Cerebellar nuclear complex (tissue), 1 donor: ENCODE results near the gene PNP.
"Not testable (repeated sequence)": the region's sequence is repeated elsewhere in the genome, so short reads cannot be mapped to it uniquely, and the experiment has no call there.

Experiments
- DNase-seq, 2 experiments: peaks; one replicate each; lab custom pipeline; 2025; lab: John Stamatoyannopoulos, UW

The PNP gene

DNA sequence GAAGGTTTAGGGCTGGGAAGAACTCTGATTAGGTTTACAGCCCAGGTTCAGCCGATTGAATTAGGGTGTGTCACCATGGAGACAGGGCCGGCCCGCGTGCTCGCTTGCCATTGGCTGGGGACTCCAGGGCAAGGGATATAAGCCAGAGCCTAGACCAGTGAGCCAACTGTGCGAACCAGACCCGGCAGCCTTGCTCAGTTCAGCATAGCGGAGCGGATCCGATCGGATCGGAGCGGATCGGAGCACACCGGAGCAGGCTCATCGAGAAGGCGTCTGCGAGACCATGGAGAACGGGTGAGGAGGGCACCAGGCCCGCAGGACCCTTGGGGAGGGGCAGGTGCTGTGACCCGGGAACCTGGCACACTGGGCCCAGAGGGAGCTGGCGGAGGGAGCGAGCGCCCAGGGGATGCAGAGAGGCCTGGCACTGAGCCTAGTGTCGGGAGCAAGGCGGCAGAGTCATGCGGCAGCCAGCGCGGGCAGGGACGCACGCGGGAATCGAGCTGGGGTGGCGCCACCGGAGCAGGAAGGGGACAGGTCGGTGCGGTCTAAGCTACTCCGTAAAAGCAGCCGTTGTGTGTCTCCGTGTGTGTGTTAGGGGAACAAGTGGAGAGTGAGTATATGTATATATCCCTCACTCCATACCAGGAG, at the start of gene PNP:
Gene PNP (plus strand): TSS at position 165 of the 648 bp plus-strand sequence. CDS start 119 bp downstream, at position 284.
- peak; percentile 48 to 83 for DNase-seq

DNA sequence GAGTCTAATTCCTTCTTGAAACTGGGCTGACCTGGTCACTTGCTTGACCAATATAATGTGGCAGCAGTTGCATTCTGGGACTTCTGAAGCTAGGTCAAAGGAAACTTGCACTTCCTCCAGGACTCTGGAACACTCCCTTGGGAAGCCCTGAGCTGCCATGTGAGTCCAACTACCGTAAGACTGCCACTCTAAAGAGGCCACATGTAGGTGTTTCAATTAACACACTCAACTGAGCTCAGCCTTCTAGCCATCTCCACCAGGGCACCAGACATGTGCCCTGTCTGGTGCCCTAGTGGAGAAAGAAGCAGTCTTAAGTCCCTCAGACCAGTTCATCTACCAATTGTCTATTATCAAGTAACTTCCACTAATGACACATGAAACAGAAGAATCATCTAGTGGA, 49.8 kb upstream of the PNP start:
- no peak for DNase-seq

DNA sequence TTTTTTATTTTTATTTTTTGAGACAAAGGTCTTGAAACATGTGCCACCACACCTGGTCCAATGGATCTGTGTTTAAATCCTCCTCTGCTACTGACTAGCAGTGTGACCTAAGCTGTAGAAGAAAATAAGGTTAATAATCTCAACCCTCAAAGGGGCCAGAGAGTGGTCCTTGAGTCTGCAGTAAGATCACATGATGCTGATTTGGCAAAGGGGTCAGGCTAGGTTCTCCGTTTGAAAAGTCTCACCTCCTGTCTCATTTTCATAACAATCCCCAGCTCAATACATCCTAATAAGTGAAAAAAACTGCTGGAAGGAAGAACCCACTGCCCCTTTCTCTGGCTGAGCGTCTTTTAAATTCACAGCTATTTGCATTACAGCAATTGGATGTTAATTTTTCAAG, 47.9 kb upstream of the PNP start:
- DNase-seq: no peak

DNA sequence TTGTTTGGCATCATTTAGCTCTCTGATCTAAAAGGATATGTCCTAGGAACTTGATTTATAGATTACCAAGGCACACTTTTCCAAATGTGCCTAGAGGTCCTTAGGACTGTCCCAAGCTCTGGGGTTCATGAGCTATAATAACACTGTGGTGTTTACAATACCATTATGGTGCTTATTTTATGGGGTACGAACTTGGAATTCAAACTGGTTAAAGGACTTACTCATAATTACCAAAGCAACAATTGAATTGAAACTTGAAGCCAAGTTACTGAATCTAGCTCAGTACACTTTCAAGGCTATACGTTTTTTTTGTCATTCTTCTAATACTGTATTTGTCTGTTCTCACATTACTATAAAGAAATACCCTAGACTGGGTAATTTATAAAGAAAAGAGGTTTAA, 46.3 kb upstream of the PNP start:
- DNase-seq: no peak

DNA sequence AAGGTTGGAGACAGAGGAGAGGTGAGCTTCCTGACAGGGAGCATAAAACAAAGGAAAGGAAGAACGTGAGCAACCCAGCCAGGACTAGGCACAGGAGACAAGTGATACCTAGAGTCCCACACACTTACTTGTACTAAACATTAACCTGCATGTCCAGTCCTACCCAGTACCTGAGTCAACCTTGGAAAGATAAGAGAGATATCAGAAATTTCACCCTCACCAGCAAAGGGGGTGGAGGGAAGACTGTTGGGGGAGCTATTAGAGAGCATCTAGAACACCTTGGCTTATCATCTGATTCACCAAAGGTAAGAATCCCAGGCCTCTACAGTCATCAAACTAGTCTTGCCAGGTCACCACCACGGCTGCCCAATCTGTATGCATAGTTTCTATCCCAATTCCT, 44.4 kb upstream of the PNP start:
- no peak for DNase-seq

DNA sequence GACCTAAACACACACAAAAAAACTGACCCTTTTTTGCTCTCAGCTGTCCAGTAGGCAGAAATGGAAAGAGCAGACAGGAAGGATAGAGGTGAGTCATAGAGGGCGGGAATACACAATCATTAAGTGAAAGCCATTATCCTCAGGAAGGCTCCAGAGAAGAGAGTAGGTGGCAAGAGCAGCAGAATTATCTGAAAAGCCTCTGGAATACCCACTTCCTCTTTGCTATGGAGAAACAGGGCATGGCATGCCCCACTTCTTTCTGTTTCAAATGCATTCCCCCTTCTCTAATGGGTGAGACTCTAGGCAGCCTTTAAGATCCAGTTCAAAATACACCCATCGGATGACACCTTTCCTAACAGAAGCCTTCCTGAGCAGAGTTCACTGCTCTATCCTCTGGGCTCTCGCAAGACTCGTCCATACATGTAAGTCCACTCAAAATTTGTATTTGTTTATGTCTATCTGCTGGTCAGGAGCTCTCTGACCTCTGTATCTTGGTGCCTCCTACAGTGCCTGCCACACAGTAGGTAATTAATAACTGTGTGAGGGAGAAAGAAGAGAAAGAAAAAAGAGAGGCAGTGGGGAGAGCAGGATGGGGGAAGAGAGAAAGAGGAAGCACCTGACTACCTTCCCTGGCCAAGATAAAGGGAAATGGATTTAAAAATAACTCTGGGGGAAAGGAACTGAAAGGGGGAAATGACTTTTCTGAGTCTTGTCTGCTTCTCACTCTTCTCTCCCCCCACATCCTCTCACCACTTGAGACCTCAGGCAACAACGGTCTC, 41.8 kb upstream of the PNP start:
- DNase-seq: no peak

DNA sequence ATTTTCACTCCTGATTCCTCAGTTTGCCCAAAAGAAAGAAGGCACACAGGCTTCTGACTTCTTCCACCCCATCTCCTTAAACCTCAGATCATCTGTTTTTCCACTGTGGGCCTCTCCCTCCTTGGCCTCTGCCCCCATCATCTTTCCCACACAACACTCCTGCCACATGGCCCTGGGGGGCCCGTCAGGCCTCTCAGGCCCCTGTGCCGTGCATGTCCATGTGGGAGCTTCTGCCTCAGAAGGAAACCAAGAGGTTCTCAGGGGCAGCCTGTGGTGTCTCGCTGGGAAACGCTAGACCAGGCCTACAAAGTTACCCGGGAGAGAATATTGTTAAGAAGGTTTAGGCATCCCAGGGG, 41.2 kb upstream of the PNP start:
- no peak for DNase-seq

DNA sequence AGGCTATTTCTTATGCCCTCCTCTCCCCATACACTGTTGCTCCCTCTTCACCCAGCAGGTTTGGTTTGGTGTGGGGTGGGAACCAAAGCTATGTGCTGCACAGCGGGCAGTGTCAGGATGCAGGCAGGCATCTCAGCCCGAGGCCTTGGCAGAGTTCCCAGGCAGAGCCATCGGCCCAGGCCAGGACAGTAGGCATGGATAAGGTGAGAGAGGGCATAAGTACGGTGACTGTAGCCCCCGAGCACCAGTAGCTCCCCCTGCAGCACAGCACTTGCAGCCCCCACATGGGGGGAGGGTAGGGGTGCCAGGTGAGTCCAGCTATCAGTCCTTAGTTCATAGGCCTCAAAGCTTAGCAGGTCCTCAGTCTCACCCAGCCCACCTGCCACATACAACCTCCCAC, 40.4 kb upstream of the PNP start:
- no peak for DNase-seq

DNA sequence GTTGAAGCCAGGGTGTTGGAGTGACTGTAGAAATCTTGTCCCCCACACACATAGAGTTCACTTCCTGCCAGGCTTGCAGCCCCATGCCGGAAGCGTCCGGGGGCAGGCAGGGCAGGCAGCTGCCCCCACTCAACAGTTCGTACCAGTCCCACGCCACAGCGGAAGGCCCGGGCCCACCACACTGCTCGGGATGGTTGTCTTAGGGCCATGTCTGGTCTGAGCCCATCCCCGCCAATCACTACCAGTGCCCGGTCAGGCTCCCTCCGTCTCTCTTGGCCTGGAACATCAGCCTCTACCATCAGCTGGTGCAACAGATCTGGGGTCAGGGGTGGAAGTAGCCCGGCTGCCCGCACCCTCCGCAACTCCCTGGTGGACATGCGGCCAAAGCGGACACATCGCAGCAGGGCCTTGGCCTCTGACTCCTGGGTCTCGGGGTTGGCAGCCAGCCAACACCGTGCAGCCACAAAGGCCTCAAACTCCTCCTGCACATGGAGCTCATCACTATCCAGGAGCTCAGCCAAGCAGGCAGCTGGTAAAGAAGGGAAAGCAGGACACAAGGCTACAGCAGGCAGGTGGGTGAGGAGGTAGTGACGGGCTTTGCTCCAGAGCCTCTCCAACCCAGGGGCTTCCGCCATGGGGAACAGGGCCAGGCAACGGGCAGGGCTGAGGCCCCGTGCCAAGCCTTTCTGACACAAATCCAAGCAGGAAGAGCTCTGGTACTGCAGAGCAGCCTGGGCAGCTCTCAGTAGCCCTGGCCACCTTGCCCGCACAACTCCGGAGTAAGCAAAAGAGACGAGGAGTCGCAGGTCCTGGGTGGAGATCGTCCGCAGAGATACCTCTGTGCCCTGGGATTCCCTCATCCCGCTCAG, 39.2 kb upstream of the PNP start:
- peak; percentile 94 to 98 for DNase-seq

DNA sequence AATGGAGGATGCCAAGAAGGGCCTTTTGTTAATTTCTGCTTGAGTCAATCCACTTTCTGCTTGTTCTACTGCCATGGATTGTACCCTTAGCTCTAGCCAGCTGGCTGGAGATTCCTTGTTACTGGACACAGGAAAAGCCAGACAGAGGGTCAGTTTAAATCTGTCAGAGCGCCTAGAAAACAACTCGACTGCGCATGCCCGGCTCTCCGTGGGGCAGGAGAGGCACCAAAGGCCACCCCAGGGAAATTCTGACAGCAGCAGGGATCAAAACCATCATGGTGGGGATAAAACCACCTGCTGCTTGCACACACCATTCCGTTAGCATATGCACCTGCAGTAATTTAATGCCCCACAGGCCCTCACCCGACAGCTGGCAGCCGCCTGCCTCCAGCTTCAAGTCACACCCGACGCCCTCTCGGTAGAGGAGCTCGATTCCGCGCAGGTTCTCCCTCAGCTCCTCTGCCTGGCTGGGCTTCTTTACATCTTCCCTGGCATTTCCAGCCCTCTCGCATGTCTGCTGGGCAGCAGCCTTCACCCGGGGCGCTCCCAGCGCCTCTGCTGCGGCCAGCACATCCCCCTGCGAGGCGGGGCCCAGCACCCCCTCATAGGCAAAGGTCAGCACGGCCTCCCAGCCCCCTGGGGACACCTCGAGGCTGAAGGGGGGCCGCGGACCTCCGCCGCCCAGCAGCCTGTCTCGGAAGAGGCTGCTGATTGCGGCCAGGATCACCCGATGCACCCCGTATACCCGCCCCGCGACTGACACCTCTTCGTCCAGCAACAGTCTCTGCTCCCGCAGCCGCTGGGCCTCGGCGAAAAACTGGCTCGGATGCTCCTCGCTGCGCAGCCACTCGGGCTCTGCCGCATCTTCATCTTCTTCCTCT, 34.3 kb upstream of the PNP start:
- peak; percentile 90 to 95 for DNase-seq

DNA sequence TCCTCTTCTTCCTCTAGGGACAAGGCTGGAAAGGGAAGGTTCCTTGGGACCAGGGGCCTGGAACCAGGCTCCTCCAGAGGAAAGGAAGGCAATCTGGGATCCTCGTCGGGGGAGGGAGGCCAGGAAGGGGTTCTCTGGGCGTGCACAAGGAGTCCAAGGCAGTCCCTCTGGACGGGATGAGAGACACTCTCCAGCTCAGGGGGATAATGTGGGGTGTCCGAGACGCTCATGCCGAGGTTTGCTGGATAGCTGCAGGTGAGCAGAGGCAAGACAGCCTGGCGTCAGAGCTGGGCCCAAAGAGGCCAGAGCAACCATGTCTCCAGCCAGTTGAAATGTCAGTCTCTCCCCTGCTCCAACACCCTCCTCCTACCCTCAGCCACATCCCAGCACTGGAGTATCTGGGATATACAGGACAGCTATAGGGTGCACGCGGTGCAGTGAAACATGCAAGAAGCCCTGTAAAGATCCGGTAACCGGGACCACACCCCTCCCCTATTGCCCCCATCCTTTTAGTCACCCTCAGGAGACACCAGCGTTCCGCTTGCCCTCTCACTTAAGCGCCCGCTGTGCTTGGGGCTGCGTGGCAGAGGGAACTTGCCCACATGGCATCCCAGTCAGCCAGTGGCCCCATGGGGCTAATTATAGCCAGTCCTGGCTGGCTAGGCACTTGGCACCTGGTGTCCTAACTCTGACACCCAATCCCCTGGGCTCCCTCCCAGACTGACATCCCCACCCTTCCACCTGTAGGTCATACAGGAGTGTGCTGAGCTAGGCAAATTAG, 33.4 kb upstream of the PNP start, which contains the start of gene KLHL33:
Gene KLHL33 (minus strand): TSS at position 585 of the 781 bp plus-strand sequence. CDS start 355 bp downstream, at position 230.
- no peak for DNase-seq

DNA sequence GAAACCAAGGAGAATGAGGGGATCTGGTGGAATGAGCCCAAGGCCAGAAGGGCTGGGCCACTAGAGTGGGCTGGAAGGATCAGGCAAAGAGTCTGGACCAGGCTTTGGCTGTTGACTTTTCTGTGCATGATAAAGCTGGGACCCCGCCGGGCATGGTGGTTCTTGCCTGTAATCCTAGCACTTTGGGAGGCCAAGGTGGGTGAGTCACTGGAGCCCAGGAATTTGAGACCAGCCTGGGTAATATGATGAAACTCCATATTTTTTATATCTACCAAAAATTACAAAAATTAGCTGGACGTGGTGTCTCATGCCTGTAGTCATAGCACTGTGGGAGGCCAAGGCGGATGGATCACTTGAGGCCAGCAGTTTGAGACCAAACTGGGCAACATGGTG, 32.8 kb upstream of the PNP start:
- no peak for DNase-seq

DNA sequence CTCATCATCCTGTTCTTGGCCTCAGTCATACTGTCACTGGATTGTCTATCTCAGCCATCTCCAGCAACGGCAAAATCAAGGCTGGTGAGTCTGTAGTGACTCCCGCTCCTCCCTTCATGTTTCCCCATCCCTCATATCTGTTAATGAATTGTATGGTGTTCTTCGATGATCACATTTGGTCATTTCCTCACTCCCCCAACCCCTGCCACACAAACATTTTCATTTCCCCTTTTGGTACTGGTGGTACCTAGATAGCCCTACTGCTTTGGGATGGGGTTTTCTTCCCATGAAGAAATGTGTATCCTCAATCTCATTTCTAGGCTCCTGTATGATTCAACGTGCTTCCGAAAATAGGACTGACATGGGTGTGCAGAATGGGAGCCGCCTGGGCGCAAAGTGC, 30.5 kb upstream of the PNP start:
- no peak for DNase-seq

DNA sequence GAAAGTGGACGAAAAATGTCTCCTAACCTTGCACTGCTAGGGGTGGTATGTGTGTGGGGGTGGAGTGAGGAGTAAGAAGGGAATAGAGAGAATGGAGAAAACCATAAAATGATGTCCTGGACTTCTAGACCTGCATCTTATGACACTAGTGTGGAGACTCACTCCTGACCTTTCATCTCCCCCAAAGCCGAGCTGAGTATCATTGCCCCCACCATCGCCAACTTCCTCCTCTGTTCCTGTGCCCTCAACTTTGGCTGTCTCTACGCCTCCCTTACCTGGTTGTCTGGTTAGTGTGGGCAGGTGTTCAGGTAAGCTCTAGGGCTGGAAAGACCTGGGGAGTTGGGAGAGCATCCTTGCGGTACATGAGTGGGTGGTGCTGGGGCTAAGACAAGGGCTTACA, 28.7 kb upstream of the PNP start:
- no peak for DNase-seq

DNA sequence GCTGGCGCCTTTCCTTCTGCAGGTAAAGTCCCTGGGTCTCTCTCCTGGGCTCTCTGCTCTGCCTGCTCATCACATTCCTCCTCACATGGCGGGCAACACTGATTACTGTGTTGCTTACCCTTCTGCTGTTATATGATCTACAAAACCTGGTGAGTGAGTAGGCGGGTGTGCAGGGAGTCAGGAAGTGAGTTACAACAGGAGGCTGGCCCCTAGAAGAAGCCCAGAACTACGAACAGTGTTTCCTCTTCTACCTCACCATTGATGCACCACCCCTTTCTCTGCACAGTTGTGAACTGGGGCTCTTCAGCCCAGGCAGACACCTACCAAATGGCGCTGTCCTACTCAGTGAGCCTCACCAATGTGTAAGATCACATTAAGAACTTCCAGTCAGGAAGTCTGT, 28.3 kb upstream of the PNP start:
- DNase-seq: no peak

DNA sequence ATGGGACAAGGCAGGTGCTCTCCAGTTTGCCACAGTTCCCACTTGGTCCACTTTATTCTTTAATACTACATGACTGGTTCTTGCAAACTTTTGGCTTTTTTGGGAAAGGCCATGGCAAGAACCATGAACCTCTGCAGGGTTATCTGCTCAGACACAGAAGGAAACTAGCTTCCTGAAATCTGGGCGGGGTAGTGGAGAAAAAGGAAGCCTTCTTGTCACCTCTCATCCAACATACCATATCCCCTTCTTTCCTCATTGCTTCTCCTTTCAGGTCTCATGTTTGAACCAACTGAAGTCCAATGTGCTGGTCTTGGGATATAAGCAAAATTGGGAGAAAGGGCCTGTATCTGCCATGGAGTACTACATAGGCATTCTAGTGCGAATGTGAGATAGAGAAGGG, 27.7 kb upstream of the PNP start:
- DNase-seq: no peak

DNA sequence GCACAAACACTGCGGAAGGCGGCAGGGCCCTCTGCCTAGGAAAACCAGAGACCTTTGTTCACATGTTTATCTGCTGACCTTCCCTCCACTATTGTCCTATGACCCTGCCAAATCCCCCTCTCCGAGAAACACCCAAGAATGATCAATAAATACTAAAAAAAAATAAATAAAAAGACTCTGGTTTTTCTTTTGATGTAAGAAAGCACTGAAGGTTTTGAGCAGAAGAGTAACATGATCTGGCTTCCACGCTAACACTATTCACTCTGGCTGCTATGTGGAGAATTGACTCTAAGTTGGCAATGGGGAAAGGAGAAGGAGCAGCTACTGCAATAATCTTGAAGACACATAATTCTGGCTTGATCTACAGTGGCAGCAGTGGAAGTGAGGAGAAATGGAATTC, 25.6 kb upstream of the PNP start:
- DNase-seq: not testable (repeated sequence)

DNA sequence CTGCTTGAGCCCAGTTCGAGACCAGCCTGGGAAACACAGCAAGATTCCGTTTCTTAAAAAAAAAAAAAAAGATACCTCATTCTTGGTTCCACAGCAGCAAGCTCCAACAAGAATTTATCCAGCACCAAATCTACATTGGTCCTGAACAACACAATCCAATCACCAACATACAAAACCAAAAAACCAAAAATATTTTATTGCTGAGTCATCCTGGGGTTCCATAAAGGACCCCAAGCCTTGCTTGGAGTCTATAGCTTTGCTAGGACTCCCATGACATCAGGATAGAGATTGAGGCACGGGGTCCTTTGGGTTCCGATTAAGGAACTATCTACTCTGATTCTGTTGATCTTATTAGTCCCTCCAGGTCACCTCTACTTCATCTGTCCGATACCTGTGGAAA, 22.3 kb upstream of the PNP start:
- DNase-seq: no peak

DNA sequence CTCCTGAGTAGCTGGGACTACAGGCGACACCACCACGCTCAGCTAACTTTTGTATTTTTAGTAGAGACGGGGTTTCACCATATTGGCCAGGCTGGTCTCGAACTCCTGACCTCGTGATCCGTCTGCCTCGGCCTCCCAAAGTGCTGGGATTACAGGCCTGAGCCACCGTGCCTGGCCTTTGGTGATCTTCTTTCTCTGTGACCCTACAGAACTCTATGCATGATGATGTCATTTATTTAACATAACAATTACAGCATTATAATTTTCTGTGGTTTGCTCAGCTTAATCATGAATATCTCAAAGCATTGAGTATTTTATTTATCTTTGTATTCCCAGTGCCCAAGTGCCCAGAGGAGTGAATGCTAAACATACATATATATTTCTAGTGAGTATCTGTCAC, 16.4 kb upstream of the PNP start:
- not testable (repeated sequence) for DNase-seq

DNA sequence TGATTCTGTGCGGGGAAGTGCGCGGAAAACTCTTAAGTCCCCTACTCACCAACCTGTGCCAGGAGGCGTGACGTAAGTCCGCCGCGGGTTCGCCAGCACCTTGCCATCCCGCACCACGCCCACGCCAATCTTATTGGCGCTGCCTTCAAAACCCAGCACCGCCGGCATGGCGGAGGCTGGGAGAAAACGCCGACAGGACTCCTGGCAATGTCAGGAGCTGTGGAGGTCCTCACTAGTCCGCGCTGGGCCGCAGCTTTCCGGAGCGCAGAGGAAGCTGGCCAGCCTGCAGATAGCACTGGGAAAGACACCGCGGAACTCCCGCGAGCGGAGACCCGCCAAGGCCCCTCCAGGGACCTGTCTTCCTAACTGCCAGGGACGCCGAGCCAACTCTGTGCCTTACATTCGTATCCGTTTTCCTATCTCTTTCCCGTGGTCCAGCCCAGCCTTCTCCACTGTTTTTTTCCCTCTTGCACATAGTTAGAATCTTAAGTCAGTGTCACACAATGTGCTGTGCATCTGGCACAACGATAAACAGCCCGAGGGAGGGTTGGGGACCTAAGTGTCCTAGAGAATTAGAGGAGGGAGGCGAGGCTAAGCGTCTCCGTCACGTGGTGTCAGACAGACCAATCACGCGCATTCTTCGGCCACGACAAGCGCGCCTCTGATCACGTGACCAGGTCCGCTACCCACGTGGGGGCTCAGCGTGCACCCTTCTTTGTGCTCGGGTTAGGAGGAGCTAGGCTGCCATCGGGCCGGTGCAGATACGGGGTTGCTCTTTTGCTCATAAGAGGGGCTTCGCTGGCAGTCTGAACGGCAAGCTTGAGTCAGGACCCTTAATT, 14.5 kb upstream of the PNP start, which contains the start of the genes APEX1 and OSGEP:
Gene APEX1 (plus strand): TSS at position 711 of the 839 bp plus-strand sequence. CDS start 420 bp downstream, outside the sequence.
Gene OSGEP (minus strand): TSS at position 297 of the 839 bp plus-strand sequence. CDS start 129 bp downstream, at position 168.
- DNase-seq: peak; percentile 69 to 91
